ENCODE measurements around the gene XAF1. TPM values are rescaled to one million over a fixed set of nuclear protein-coding genes. Genes with fewer than 3 reads are reported as not detected.
A peak's percentile ranks its signal among the peaks of the same experiment; 100 is the strongest.
"Not testable (repeated sequence)": the region's sequence is repeated elsewhere in the genome, so short reads cannot be mapped to it uniquely, and the experiment has no call there.

Gene XAF1
- total RNA-seq, 1 donor from 2014 or later, result 31.7 TPM

- DNase-seq (ENCODE audit: low spot score), result no peak
- intact Hi-C loops (cut with DNase I), result loop anchor here (5.0 kb wide), 1 partner anchor 270 kb away; the partner anchor contains the start of gene BCL6B
Measured at GRCh38 chr17:6752068-6752909, 3.6 kb upstream of the XAF1 start.

DNA sequence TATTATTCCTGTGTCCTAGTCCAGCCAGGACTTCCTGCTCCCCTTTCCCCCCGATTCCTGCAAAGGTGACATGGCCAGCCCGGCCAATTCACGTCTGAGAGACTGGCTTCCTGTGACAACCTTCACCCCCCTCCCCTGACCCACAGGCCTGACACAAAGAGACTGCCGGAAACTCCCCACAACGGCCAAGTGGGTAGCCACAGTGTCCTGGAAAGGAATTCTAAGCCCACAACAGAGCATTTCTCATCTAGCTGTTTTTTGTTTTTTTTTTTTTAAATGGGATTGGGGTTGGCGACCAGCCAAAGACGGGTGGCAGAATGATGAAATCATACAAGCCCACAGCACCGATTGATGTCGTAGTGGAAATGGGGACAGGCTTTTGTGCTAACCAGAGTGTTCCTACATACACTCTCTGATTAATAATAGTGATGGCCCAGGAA, 2.8 kb upstream of the XAF1 start:
- intact Hi-C loops (cut with DNase I), result loop anchor here (5.0 kb wide), 1 partner anchor 269 kb away; the partner anchor contains the start of gene BCL6B

DNA sequence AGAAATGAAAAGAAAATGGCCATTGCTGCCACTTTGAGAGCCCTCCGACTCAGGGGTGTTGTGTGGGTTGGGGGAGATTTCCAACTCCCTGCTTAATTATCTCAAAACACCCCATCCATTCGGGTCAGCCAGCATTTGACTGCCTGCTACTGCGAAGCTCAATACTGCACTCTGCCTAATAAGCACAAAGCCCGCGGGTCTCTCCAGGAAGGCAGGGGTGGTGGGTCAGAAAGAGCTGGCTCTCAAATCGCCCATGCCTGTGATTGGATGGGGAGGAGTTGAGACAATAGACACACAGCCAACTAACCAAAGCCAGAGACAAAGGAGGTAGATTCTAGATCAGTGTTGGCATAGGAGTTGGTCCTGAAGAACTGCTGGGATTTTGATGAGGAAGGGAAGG, 2.3 kb upstream of the XAF1 start:
- intact Hi-C loops (cut with DNase I), result loop anchor here (5.0 kb wide), 1 partner anchor 269 kb away; the partner anchor contains the start of gene BCL6B
- no peak for DNase-seq (ENCODE audit: low spot score)

More for the DNA sequence above, 2.8 kb upstream of the XAF1 start:
- peak; percentile 89 for DNase-seq (ENCODE audit: low spot score)

GRCh38 chr17:6755281-6755680, 565 bp upstream of the XAF1 start:
- intact Hi-C loops (cut with DNase I), result no loop called here
- DNase-seq (ENCODE audit: low spot score), result no peak

GRCh38 chr17:6756425-6757031, 682 bp downstream of the XAF1 start:
- intact Hi-C loops (cut with DNase I), result no loop called here

GRCh38 chr17:6757747-6758146, 1.9 kb downstream of the XAF1 start:
- intact Hi-C loops (cut with DNase I), result no loop called here

More at GRCh38 chr17:6756425-6757031, 682 bp downstream of the XAF1 start:
- DNase-seq (ENCODE audit: low spot score), result no peak

DNA sequence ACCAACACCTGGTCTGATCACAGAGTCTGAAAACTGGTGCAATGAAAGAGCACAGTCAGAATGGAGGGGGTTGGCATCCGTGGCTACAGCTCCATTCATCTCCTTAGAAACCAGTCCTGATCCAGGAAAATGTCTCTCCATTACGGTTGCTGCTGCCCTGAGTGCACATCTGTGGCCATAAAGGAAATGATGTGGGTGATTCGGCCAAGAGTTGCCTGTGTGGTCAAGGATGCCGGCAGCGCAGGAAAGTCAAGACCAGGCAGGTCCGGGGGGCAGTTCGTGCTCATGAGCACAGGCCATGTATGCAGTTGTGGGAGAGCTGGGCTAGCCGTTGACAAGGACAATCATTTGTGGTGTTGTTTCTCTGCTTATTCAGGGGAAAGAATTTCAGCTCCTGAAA, 5.9 kb downstream of the XAF1 start:
- no peak for DNase-seq (ENCODE audit: low spot score)
- intact Hi-C loops (cut with DNase I), result no loop called here

More at GRCh38 chr17:6757747-6758146, 1.9 kb downstream of the XAF1 start:
- no peak for DNase-seq (ENCODE audit: low spot score)

- intact Hi-C loops (cut with DNase I), result no loop called here
- no peak for DNase-seq (ENCODE audit: low spot score)
Measured at GRCh38 chr17:6768447-6768846, 12.6 kb downstream of the XAF1 start.

GRCh38 chr17:6772016-6772415, 16.2 kb downstream of the XAF1 start:
- intact Hi-C loops (cut with DNase I), result no loop called here
- DNase-seq (ENCODE audit: low spot score), result no peak

DNA sequence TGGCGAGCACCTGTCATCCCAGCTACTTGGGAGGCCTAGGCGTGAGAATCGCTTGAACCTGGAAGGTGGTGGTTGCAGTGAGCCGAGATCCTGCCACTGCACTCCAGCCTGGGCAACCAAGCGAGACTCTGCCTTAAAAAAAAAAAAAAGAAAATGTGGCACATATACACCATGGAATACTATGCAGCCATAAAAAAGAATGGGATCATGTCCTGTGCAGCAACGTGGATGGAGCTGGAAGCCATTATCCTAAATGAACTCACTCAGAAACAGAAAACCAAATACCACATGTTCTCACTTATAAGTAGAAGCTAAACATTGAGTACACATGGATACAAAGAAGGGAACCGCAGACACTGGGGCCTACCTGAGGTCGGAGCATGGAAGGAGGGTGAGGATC, 19.1 kb downstream of the XAF1 start:
- DNase-seq (ENCODE audit: low spot score); intact Hi-C loops (cut with DNase I): not testable (repeated sequence)

DNA sequence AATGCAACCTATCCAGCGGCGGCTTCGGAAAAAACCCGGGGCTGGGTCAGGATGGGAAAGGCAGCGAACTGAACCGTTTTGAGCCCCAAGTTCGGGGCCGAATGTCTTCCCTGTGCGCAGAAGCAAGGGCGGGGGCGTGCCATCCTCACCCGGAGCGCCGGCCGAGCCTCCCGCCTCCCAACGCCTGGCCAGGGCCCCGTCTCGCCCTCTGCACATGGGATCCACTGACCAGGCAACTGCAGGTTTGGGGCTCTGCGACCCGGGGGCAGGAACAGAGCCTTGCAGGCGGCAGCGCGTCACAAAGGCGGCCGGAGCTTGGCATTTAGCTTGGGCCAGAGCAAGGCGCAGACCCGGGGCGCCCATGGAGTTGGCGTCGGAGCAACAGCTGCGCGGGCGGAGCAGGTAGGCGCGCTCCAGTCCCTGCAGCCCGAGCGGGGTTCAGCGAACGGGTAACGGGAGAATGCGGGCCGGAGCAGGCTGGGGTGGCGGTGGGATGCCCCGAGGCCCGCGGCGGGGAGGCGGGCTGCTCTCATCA, 20.1 kb downstream of the XAF1 start, which contains the start of gene FBXO39:
FBXO39 (plus strand) TSS at position 345 of the 535 bp plus-strand sequence. CDS start 3,654 bp downstream, outside the sequence.
- intact Hi-C loops (cut with DNase I), result no loop called here
- DNase-seq (ENCODE audit: low spot score), result no peak

DNA sequence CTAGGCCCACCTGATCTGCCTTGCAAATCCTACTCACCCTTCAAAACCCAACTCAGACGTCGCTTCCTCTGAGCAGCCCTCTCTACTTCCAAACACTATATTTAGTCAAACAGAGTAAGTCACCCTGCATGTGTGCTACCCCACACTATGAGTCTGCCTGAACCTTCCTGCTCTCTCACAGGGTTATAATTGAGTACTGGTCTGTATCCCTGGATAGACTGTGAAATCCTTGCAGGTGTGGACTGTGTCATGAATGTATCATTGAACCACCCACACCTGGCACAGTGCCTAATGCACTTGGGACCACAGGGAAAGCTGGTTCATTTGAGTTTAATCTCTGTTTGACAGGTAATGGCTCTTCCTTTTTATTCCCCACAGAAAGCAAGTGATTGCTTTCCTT, 23.6 kb downstream of the XAF1 start:
- DNase-seq (ENCODE audit: low spot score), result no peak
- intact Hi-C loops (cut with DNase I), result no loop called here

DNA sequence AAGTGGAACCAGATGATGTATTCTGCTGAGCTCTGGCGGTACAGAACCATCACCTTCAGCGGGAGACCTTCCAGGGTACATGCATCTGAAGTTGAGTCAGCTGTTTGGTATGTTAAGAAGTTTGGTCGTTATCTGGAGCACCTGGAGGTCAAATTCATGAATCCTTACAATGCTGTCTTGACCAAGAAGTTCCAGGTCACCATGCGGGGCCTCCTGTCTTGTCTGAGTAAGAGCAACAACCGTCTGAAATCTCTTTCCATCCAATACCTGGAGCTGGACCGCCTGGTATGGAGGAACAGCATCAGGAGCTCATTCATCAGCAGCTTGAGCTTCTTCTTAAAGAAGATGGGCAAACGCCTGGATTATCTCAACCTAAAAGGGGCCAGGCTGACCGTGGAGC, 24.2 kb downstream of the XAF1 start:
- intact Hi-C loops (cut with DNase I), result no loop called here
- DNase-seq (ENCODE audit: low spot score), result no peak

GRCh38 chr17:6780886-6781285, 25.0 kb downstream of the XAF1 start:
- intact Hi-C loops (cut with DNase I), result no loop called here
- no peak for DNase-seq (ENCODE audit: low spot score)

DNA sequence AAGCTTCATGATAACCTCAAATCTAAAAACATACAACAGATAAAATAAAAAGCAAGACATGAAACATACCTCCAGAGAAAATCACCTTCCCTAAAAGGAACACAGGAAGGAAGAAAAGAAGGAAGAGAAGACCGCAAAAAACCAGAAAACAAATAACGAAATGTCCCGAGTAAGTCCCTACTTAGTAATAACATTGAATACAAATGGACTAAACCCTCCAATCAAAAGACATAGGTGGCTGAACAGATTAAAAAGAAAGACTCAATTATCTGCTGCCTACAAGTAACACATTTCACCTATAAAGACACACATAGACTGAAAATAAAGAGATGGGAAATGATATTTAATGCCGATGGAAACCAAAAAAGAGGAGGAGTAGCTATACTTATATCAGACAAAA, 26.4 kb downstream of the XAF1 start:
- intact Hi-C loops (cut with DNase I), result no loop called here
- DNase-seq (ENCODE audit: low spot score), result no peak

DNA sequence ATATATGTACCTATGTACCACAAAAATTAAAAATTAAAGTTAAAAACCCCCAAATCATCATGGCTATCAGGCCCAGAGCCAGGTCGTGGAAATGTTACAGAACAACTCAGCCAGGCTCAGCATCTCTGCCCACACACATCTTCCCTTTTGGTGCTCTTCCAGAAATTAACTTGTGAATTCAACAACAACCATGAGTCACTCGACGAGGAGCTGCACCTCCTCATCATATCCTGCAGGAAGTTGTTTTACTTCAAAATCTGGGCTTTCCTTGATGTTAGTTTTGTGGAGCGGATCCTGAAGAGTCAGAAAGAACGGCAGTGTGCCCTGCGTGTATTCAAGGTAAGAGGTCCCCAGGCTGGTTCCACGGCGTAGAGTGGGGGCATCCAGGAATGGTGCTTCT, 30.8 kb downstream of the XAF1 start:
- intact Hi-C loops (cut with DNase I), result no loop called here
- DNase-seq (ENCODE audit: low spot score), result no peak

- intact Hi-C loops (cut with DNase I), result no loop called here
- no peak for DNase-seq (ENCODE audit: low spot score)
Measured at GRCh38 chr17:6787081-6787693, 31.3 kb downstream of the XAF1 start.

DNA sequence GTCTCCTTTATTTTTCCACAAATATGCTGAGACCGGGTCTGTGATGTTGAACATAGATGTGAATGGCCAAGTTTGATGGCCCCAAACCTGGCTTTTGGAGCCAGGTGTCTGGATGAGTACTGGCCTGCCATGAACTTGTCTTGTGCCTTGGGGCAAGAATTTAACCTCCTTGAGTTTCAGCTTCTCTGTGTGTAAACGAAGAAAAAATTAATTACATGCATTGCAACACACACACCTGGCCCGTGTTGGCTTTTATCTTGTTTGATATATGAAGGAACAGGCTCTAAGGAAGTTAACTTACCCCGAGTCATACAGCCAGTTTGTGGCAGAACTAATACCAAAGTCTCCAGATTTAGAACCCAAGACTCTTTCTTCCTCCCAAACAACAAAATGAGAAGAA, 33.3 kb downstream of the XAF1 start:
- no peak for DNase-seq (ENCODE audit: low spot score)
- intact Hi-C loops (cut with DNase I), result no loop called here

- intact Hi-C loops (cut with DNase I), result no loop called here
- no peak for DNase-seq (ENCODE audit: low spot score)
Measured at GRCh38 chr17:6793748-6794493, 38.1 kb downstream of the XAF1 start.

Data from cardiac septum (tissue), 1 donor.